Skeletal muscle cell (primary cell): Measurements from ENCODE around the gene CFL2.
A peak's percentile ranks its signal among the peaks of the same experiment; 100 is the strongest.
"Not testable (repeated sequence)": the region's sequence is repeated elsewhere in the genome, so short reads cannot be mapped to it uniquely, and the experiment has no call there.

ENCODE experiments used
- DNase-seq: peaks from one replicate; pipeline ENCODE4 v3.0.0-alpha.2; 2010; ENCODE audit warnings: low read depth
- H3K4me3 ChIP-seq: 2 replicates; pipeline ENCODE4 v1.5.1; 2011; ENCODE audit warnings: low read depth, mild to moderate bottlenecking, control low read depth, low read length, moderate library complexity

The CFL2 gene

DNA sequence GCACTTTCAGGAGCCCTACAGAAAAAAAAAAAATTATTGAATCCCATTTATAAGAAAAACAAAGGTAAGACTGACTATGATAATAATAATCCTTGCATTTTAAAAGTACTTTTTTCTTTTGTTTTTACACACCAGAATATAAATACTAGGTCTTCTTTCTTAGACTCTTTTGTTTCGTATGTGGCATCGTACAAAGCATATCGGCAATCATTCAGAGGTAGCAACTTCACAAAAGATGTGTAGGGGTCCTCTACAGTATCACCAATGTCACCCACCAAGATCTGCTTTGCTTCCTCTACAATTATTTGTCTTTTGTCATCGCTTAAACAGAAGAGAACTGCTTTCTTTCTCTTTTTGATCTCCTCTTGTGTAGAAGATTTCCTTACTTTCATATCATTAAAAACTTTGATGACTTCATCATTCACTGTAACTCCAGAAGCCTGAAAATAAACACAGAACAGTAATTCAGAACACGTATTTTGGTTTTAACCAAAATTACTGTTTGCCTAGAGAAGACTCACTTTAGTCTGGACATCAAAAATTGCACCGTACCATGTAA, 1.2 kb downstream of the CFL2 start:
- no peak for DNase-seq
- peak overlapping the region; percentile 79 for H3K4me3 ChIP-seq

GRCh38 chr14:34711796-34712712, 2.3 kb downstream of the CFL2 start:
- DNase-seq: no peak
- H3K4me3 ChIP-seq: peak overlapping the region; percentile 79

GRCh38 chr14:34711169-34711568, 3.2 kb downstream of the CFL2 start:
- peak; percentile 90 for DNase-seq
- H3K4me3 ChIP-seq: no peak overlapping the region

- H3K4me3 ChIP-seq: no peak overlapping the region
- no peak for DNase-seq
Measured at GRCh38 chr14:34710744-34711143, 3.6 kb downstream of the CFL2 start.

GRCh38 chr14:34710006-34710405, 4.4 kb downstream of the CFL2 start:
- no peak for DNase-seq
- H3K4me3 ChIP-seq: no peak overlapping the region

GRCh38 chr14:34707722-34708121, 6.7 kb downstream of the CFL2 start:
- DNase-seq: no peak

DNA sequence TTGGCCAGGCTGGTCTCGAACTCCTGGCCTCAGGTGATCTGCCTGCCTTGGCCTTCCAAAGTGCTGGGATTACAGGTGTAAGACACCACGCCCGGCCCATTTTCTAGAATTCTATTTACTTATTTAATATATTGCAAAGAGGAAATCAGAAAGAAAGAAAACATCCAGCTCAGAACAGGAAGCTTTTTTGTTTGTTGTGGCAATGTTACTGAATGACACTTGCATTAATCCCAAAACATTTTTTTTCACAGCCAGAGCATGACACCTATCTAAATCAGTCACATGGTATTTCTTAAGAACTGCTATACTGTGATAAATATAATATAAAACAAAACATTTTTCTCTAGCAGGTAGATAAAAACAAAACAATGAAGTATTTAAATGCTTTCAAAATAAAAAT, 12.6 kb downstream of the CFL2 start:
- no peak for DNase-seq
- no peak overlapping the region for H3K4me3 ChIP-seq

More at GRCh38 chr14:34707722-34708121, 6.7 kb downstream of the CFL2 start:
- H3K4me3 ChIP-seq: no peak overlapping the region

GRCh38 chr14:34700622-34701130, 13.7 kb downstream of the CFL2 start:
- H3K4me3 ChIP-seq: no peak overlapping the region
- DNase-seq: no peak

DNA sequence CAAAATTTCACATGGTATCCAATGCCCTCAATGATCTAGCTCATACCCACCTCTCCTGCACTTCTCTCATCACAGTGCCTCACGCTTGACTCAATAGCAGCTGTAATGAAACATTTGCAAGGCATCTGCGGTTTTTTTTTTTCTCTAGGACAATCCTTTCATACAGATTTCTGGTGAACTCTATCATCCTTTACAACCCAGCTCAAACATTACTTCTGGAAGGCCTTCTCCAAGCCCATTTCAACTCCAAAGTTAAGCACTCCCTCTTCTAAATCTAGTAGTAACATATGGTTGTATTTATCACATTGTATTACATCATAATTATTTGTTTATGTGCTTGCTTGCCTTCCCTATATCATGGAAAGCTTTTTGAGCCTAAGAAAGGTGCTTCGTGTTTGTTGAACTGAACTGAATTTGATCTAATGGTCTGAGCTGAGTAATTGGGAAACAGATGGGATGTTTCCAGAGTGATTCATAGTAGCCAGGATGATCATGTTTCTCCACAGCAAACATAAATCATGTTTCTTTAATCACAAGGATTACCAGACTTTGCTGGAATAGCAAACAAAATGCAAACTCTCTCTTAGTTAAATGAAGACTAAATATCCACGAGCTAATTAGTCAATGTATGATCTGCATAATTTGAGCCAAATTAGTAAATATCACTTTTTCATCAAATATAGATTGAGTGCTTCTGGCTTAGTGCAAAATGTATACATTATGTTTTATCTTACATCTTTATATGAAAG, 14.3 kb downstream of the CFL2 start:
- no peak overlapping the region for H3K4me3 ChIP-seq
- peak; percentile 82 for DNase-seq

- DNase-seq: not testable (repeated sequence)
Measured at GRCh38 chr14:34694216-34694615, 20.2 kb downstream of the CFL2 start.

DNA sequence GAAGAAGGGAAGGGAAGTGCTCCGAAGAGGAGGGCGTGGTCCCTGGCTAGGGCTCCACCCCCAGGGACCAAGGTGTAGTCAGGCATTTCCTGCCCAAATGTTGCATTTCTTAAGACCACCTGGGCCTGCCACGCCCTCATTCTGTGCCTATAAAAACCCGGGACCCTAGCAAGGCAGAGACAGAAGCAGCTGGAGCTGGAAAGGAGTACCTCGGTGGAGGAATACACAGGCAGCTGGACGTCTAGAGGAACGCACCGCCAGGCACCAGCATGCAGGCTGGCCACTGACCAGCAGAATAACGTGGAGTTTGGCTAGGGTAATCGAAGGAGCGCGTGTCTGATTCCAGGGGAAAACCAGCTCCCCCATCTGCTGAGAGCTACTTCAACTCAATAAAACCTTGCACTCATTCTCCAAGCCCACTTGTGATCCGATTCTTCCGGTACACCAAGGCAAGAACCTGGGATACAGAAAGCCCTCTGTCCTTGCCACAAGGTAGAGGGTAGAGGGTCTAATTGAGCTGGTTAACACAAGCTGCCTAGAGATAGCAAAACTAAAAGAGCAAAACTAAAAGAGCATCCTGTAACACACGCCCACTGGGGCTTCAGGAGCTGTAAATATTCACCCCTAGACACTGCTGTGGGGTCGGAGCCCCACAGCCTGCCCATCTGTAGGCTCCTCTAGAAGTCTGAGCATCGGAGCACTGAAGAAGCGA, 21.0 kb downstream of the CFL2 start:
- DNase-seq: no peak
- H3K4me3 ChIP-seq: no peak overlapping the region

More at GRCh38 chr14:34694216-34694615, 20.2 kb downstream of the CFL2 start:
- not testable (repeated sequence) for H3K4me3 ChIP-seq

DNA sequence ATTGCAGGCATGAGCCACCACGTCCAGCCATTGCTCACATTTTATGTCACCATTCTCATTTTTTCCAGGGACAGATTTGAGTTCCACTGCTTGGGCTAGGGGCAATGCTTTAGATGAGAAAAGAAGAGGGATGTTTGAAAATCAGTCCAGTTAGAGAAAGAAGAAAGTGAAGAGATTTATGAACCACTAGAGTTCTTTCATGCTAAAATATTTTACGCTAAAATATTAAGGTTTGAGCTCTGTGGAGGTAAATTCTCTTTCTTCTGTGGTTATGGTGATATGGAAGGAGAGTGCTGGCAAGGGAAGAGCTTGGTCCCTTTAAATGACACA, 21.5 kb downstream of the CFL2 start:
- DNase-seq: no peak
- H3K4me3 ChIP-seq: no peak overlapping the region

- peak; percentile 84 for DNase-seq
- no peak overlapping the region for H3K4me3 ChIP-seq
Measured at GRCh38 chr14:34692348-34692747, 22.0 kb downstream of the CFL2 start.

GRCh38 chr14:34691206-34691605, 23.2 kb downstream of the CFL2 start:
- no peak for DNase-seq
- no peak overlapping the region for H3K4me3 ChIP-seq

DNA sequence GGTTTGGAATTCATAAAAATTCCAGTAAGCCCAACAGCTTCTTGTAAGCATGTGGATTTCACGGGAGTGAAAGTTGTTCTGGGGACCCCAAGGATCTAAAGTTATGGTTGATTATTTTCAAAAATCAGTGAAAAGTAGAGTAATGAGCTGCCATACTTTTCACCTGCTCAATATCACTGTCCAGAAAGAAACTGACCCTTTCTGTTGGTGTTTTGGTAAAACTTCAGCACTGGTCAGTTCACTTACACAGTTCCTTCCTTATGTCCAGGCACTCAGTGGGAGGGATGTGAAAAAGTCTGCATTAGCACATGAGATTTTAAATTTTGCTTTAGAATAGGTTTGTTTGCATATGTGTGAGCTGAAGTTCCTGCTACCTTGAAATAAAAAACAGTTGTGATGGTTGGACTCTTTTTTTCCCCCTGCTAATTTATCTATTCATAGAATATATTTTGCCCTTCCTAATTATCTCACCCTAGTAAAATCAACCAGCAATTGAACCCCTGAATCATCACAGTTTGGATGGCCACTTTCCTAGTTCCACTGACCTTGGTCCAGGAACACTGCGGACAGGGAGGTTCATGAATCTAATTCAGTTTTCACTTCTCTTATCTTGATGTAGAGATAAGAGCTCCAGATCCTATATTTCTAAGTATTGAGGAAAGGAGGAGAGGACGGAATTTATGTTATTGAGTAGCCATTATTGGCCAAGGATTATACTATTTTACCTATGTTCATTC, 25.8 kb downstream of the CFL2 start:
- H3K4me3 ChIP-seq: no peak overlapping the region
- no peak for DNase-seq

DNA sequence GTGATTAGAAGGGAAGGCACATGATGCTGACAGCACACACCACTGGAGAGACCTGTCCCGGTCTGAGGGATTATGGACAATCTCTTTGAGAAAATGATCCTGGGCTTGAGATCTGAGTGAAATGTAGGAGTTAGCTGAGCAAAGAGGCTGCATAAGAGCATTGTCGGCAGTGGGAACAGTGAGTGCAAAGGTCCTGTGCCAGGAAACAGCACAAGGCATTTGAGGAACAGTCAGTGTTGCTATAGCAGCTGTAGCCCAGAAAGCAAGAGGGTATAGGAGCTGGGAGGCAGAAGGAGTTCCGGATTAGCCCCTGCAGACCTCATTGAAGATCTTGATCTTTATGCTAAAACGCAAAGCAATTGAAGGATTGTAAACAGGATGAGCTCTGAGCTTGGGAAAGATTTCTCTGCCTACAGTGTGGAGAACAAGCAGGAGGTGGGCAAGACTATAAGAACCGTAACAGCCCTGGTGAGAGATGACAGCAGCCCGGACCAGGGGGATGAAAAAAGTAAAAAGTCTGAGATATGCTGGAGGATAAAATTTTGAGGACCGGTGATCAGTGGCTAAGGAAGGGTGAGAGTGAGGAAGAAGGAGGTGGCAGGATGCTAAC, 28.5 kb downstream of the CFL2 start:
- DNase-seq: no peak
- no peak overlapping the region for H3K4me3 ChIP-seq

GRCh38 chr14:34684578-34684977, 29.8 kb downstream of the CFL2 start:
- no peak overlapping the region for H3K4me3 ChIP-seq
- peak; percentile 44 for DNase-seq

GRCh38 chr14:34682787-34683321, 31.5 kb downstream of the CFL2 start:
- no peak for DNase-seq

More at GRCh38 chr14:34682787-34683321, 31.5 kb downstream of the CFL2 start:
- H3K4me3 ChIP-seq: no peak overlapping the region
